Smooth muscle cell (in vitro differentiated cells): Measurements from ENCODE around the gene LRP1B. TPM values are rescaled to one million over a fixed set of nuclear protein-coding genes. Genes with fewer than 3 reads are reported as not detected.

Experiments
- DNase-seq: peaks from one replicate; lab custom pipeline; 2025; ENCODE audit not compliant: unreplicated experiment; lab: John Stamatoyannopoulos, UW
- H2AFZ ChIP-seq: fragments of 200-600 bp; sonication (generic); 2 replicates; pipeline ENCODE4 v1.6.0; 2016; ENCODE audit warnings: antibody characterized with exemption, low read depth, mild to moderate bottlenecking
- H3F3A ChIP-seq: fragments of 200-600 bp; sonication (generic); 2 replicates; pipeline ENCODE4 v1.6.0; 2017; ENCODE audit warnings: antibody characterized with exemption, low read depth
- H3K27ac ChIP-seq: fragments of 200-600 bp; sonication (generic); 2 replicates; pipeline ENCODE4 v1.5.1; 2016; ENCODE audit warnings: low read depth, mild to moderate bottlenecking
- H3K27me3 ChIP-seq: fragments of 200-600 bp; sonication (generic); 2 replicates; pipeline ENCODE4 v1.6.1; 2016; ENCODE audit warnings: low read depth, mild to moderate bottlenecking
- H3K36me3 ChIP-seq: fragments of 200-600 bp; sonication (generic); 2 replicates; pipeline ENCODE4 v1.5.1; 2016; ENCODE audit warnings: low read depth
- H3K4me1 ChIP-seq: fragments of 200-600 bp; sonication (generic); 2 replicates; pipeline ENCODE4 v1.5.1; 2016; ENCODE audit warnings: low read depth
- H3K4me2 ChIP-seq: fragments of 200-600 bp; sonication (generic); 2 replicates; pipeline ENCODE4 v1.6.0; 2016; ENCODE audit warnings: mild to moderate bottlenecking
- H3K4me3 ChIP-seq: fragments of 200-600 bp; sonication (generic); 2 replicates; pipeline ENCODE4 v1.5.1; 2016; ENCODE audit warnings: mild to moderate bottlenecking
- H3K79me2 ChIP-seq: fragments of 200-600 bp; sonication (generic); 2 replicates; pipeline ENCODE4 v1.6.0; 2016; ENCODE audit warnings: low read depth, mild to moderate bottlenecking
- H3K9ac ChIP-seq: fragments of 200-600 bp; sonication (generic); 2 replicates; pipeline ENCODE4 v1.6.0; 2016; ENCODE audit warnings: low read depth
- H3K9me3 ChIP-seq: fragments of 200-600 bp; sonication (generic); replicated peaks from 2 replicates; pipeline ENCODE4 v1.5.1; 2016; ENCODE audit warnings: low read depth
- H4K20me1 ChIP-seq: fragments of 200-600 bp; sonication (generic); 2 replicates; pipeline ENCODE4 v1.6.0; 2016; ENCODE audit warnings: low read depth
- WGBS: methylation state at CpG from one replicate; pipeline ENCODE4 v1.1.7; 2016; ENCODE audit warnings: low lambda C conversion rate; 5-methylcytosine and 5-hydroxymethylcytosine counted together
- polyA plus RNA-seq: library from polyadenylated mRNA; unstranded; fragments of >200 nt; fragmentation: Nextera tagmentation; extraction: Ambion mirVana; gene quantifications from 2 replicates; pipeline ENCODE4 v1.2.1, GENCODE V29; 2016
- total RNA-seq: library from RNA; depleted of rRNA; stranded (reverse); fragments of >200 nt; gene quantifications from 2 replicates; pipeline ENCODE4 v1.2.3, GENCODE V29; 2014
- TF ChIP-seq, protein P1 (sequence below): fragments of 200-600 bp; sonication (generic); IDR thresholded peaks from 2 replicates; pipeline ENCODE4 v1.5.1; 2017; ENCODE audit warnings: borderline replicate concordance, mild to moderate bottlenecking, antibody characterized with exemption; ENCODE audit not compliant: insufficient read depth, poor library complexity, severe bottlenecking

LRP1B gene
- total and polyA plus RNA-seq, 2 experiments from 2014 or later, result 0.08 to 2.9 TPM

- peak overlapping the region; percentile 70 for H2AFZ ChIP-seq
- H3K79me2 ChIP-seq, result no peaks in the 10 kb centered on the region
- H3K27ac ChIP-seq, result peak overlapping the region; percentile 28
- peak overlapping the region; percentile 5 for H3K4me2 ChIP-seq
- DNase-seq, result no peak
- peaks cover 13% of the 10 kb centered on the region for H3F3A ChIP-seq
- TF ChIP-seq, protein P1, sequence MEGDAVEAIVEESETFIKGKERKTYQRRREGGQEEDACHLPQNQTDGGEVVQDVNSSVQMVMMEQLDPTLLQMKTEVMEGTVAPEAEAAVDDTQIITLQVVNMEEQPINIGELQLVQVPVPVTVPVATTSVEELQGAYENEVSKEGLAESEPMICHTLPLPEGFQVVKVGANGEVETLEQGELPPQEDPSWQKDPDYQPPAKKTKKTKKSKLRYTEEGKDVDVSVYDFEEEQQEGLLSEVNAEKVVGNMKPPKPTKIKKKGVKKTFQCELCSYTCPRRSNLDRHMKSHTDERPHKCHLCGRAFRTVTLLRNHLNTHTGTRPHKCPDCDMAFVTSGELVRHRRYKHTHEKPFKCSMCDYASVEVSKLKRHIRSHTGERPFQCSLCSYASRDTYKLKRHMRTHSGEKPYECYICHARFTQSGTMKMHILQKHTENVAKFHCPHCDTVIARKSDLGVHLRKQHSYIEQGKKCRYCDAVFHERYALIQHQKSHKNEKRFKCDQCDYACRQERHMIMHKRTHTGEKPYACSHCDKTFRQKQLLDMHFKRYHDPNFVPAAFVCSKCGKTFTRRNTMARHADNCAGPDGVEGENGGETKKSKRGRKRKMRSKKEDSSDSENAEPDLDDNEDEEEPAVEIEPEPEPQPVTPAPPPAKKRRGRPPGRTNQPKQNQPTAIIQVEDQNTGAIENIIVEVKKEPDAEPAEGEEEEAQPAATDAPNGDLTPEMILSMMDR, result no peak
- H3K36me3 ChIP-seq, result no peaks in the 10 kb centered on the region
- no peak overlapping the region for H3K4me3 ChIP-seq
- H3K4me1 ChIP-seq, result no peaks in the 10 kb centered on the region
- H3K9me3 ChIP-seq, result no peaks in the 10 kb centered on the region
- H3K9ac ChIP-seq, result no peak overlapping the region
- no peaks in the 10 kb centered on the region for H4K20me1 ChIP-seq
- H3K27me3 ChIP-seq, result no peaks in the 10 kb centered on the region
These were observed 622.6 kb downstream of the LRP1B start for GRCh38 chr2:141508086-141508752.

DNA sequence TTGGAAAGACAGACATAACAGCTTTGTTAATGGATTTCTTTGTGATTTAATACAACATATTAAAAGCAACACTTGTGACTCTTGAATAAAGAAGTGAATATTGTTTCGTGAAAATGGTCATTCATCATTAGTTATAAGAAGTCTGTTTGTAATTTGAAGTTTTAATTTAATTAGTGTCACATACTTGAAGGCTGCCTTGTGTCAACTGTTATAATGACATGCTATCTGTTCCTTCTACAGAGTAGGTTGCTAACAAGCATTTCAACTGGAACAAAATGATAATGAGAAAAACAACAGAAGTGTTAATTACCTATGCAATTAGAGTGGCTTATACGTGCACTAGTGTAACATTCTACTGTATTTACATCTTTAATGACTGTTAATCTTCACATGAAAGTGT, 624.7 kb downstream of the LRP1B start:
- Histone ChIP-seq H3K9ac (no peak overlapping the region), H3K79me2 (no peaks in the 10 kb centered on the region), H3K27me3 (no peaks in the 10 kb centered on the region), H3F3A (peaks cover 13% of the 10 kb centered on the region), H3K4me2 (no peak overlapping the region), H3K27ac (no peak overlapping the region), H3K36me3 (no peaks in the 10 kb centered on the region), H3K9me3 (no peaks in the 10 kb centered on the region), H4K20me1 (no peaks in the 10 kb centered on the region), H2AFZ (peak overlapping the region; percentile 77), H3K4me3 (no peak overlapping the region), H3K4me1 (no peaks in the 10 kb centered on the region)
- WGBS, result 42% methylated on average over 2 of the region's 2 CpGs
- no peak for DNase-seq
- TF ChIP-seq, protein P1, result no peak

DNA sequence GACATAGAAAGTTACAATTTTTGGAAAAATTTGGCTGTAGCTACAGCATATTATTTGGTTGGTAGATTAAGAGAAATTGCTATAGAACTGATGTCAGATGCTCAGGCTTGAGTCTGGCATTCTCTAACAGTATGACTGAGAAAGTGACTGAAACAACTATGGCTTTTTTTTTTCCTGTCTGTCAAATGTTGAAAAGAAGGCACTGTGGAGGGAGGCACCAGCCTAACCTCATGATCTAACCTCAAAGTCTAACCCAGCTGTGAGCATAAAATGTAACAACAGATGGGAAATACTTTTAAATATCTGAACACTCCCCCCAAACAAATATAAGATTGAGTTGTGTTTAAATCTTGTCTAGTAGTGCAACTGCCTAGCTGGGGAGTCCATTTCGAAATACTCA, 629.1 kb downstream of the LRP1B start:
- Histone ChIP-seq H3K4me2 (no peak overlapping the region), H3K9me3 (no peaks in the 10 kb centered on the region), H3K4me1 (no peaks in the 10 kb centered on the region), H4K20me1 (no peaks in the 10 kb centered on the region), H3K9ac (no peak overlapping the region), H2AFZ (peak overlapping the region; percentile 21), H3K27ac (no peak overlapping the region), H3K36me3 (no peaks in the 10 kb centered on the region), H3K27me3 (no peaks in the 10 kb centered on the region), H3K79me2 (no peaks in the 10 kb centered on the region), H3F3A (no peaks in the 10 kb centered on the region), H3K4me3 (no peak overlapping the region)
- TF ChIP-seq, protein P1, result no peak
- WGBS, result 97% methylated on average over 1 of the region's 1 CpG
- no peak for DNase-seq

DNA sequence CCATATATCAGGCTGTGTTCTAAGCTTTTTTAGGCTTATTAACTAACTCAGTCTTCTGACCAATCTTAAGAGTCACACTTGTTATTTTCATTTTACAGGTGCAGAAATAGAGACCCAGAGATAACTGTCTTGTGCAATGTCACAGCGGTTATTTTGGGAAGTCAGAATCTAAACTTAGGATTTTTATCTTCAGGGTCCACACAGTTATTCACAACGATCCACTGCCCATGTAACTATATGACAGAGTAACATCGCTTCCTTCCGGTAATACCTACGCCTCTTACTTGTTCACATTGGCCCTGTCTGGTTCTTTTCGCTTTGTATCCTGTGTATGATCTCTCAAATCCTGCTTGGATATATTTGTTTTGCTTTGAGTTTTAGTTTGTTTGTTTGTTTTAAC, 631.7 kb downstream of the LRP1B start:
- H3K9ac ChIP-seq, result no peak overlapping the region
- H3K27me3 ChIP-seq, result no peaks in the 10 kb centered on the region
- H3K4me1 ChIP-seq, result no peaks in the 10 kb centered on the region
- no peaks in the 10 kb centered on the region for H4K20me1 ChIP-seq
- no peaks in the 10 kb centered on the region for H3K9me3 ChIP-seq
- H3K4me2 ChIP-seq, result no peak overlapping the region
- DNase-seq, result no peak
- no peaks in the 10 kb centered on the region for H3K36me3 ChIP-seq
- H2AFZ ChIP-seq, result no peak overlapping the region
- H3K4me3 ChIP-seq, result no peak overlapping the region
- no peaks in the 10 kb centered on the region for H3F3A ChIP-seq
- TF ChIP-seq, protein P1, result no peak
- H3K27ac ChIP-seq, result no peak overlapping the region
- WGBS, result 95% methylated on average over 6 of the region's 6 CpGs
- no peaks in the 10 kb centered on the region for H3K79me2 ChIP-seq
